A549 treated with DMSO at 1 μM for 4 hours (cell line): ENCODE results near the gene SIGLEC8. TPM values are rescaled to one million over a fixed set of nuclear protein-coding genes. Genes with fewer than 3 reads are reported as not detected.

Experiments
- total RNA-seq: library from RNA; stranded (reverse); fragments of 200-300 nt; extraction: Qiagen RNA extraction; gene quantifications from 5 replicates; pipeline ENCODE4 v1.2.3, GENCODE V29; 2022; ENCODE audit warnings: low read depth

SIGLEC8 gene
- total RNA-seq, result not detected in 5 replicates

GRCh38 chr19:51458051-51458645 is at the start of gene SIGLEC8:
Gene SIGLEC8, minus strand, starts transcription at chr19:51458454. Its CDS starts 67 bp downstream, at chr19:51458387.

GRCh38 chr19:51501594-51502263 is 43.5 kb upstream of the SIGLEC8 start, which contains the start of gene SIGLEC12:
Gene SIGLEC12, minus strand, starts transcription at chr19:51501800. Its CDS starts 67 bp downstream, at chr19:51501733.

GRCh38 chr19:51478381-51479234 is 20.4 kb upstream of the SIGLEC8 start, which contains the start of gene CEACAM18:
Gene CEACAM18, plus strand, starts transcription at chr19:51478539.

GRCh38 chr19:51417107-51417809 is 41.0 kb downstream of the SIGLEC8 start, which contains the start of gene SIGLEC10:
Gene SIGLEC10, minus strand, starts transcription at chr19:51417642. Its CDS starts 61 bp downstream, at chr19:51417581.

Other genes with a start within 250 kb of the SIGLEC8 start
- gene CD33, start 233.4 kb downstream of the SIGLEC8 start, total RNA-seq, result 0.12 to 0.49 TPM in 2 of 5 replicates, not detected in the others
- gene SIGLECL1, start 207.4 kb downstream of the SIGLEC8 start, total RNA-seq, result not detected in 5 replicates
- 0.02 to 0.09 TPM (median 0.05 TPM) in 3 of 5 replicates, not detected in the others for gene IGLON5, start 146.8 kb downstream of the SIGLEC8 start, total RNA-seq
- gene VSIG10L, start 116.3 kb downstream of the SIGLEC8 start, total RNA-seq, result 6.6 to 11.1 TPM (median 9.1 TPM) in 5 replicates
- gene ETFB, start 92.1 kb downstream of the SIGLEC8 start, total RNA-seq, result 180 to 255 TPM (median 204 TPM) in 5 replicates
- gene CLDND2, start 89.5 kb downstream of the SIGLEC8 start, total RNA-seq, result 5.1 to 9.3 TPM (median 7.5 TPM) in 5 replicates
- gene NKG7, start 85.8 kb downstream of the SIGLEC8 start, total RNA-seq, result not detected in 5 replicates
- not detected in 5 replicates for gene LIM2, start 70.5 kb downstream of the SIGLEC8 start, total RNA-seq
- not detected in 5 replicates for gene C19orf84, start 67.9 kb downstream of the SIGLEC8 start, total RNA-seq
- gene SIGLEC10, start 40.8 kb downstream of the SIGLEC8 start, total RNA-seq, result 0.05 TPM in 1 of 5 replicates, not detected in the others
- gene CEACAM18, start 20.1 kb upstream of the SIGLEC8 start, total RNA-seq, result not detected in 5 replicates
- gene SIGLEC12, start 43.3 kb upstream of the SIGLEC8 start, total RNA-seq, result not detected in 5 replicates
- not detected in 5 replicates for gene SIGLEC6, start 73.2 kb upstream of the SIGLEC8 start, total RNA-seq
- 3.7 to 5.9 TPM (median 4.2 TPM) in 5 replicates for gene ZNF175, start 112.8 kb upstream of the SIGLEC8 start, total RNA-seq
- gene SIGLEC5, start 171.9 kb upstream of the SIGLEC8 start, total RNA-seq, result not detected in 5 replicates
- 0.06 to 0.07 TPM in 2 of 5 replicates, not detected in the others for gene SIGLEC14, start 188.4 kb upstream of the SIGLEC8 start, total RNA-seq
- 13.6 to 14.4 TPM (median 13.8 TPM) in 5 replicates for gene SPACA6, start 234.9 kb upstream of the SIGLEC8 start, total RNA-seq